GM13976 (cell line): ENCODE measurements around the gene SPATS2L.

Source experiments
- DNase-seq: peaks from one replicate; pipeline ENCODE4 v3.0.0; 2012; ENCODE audit warnings: low spot score
- CTCF ChIP-seq: IDR thresholded peaks from 2 replicates; pipeline ENCODE4 v1.5.1; 2012; ENCODE audit warnings: borderline replicate concordance, mild to moderate bottlenecking; ENCODE audit not compliant: insufficient read depth; ENCODE audit errors: extremely low read depth, missing control alignments, control extremely low read depth
- in situ Hi-C: fragments of 300-500 bp; cut with MboI; formaldehyde crosslinking; loops from one replicate; pipeline ENCODE4 v1.12.0; 2022; ENCODE audit warnings: low sequenced_read_pairs, mixed read lengths, inconsistent platforms; ENCODE audit not compliant: unreplicated experiment

Gene SPATS2L

GRCh38 chr2:200274116-200275075 lies 32.1 kb upstream of the SPATS2L start:
- TF ChIP-seq CTCF: no peak
- DNase-seq: no peak
- in situ Hi-C loops: no loop called here

GRCh38 chr2:200275295-200276013 lies 31.0 kb upstream of the SPATS2L start:
- in situ Hi-C loops: no loop called here
- TF ChIP-seq CTCF: no peak
- no peak for DNase-seq

- in situ Hi-C loops: no loop called here
- no peak for DNase-seq
These were observed 30.0 kb upstream of the SPATS2L start for GRCh38 chr2:200276472-200276871.

GRCh38 chr2:200278694-200279316 lies 27.7 kb upstream of the SPATS2L start:
- no peak for DNase-seq
- in situ Hi-C loops: no loop called here
- TF ChIP-seq CTCF: no peak

More at GRCh38 chr2:200276472-200276871, 30.0 kb upstream of the SPATS2L start:
- no peak for TF ChIP-seq CTCF

GRCh38 chr2:200279857-200280256 lies 26.6 kb upstream of the SPATS2L start:
- TF ChIP-seq CTCF: no peak
- in situ Hi-C loops: no loop called here
- no peak for DNase-seq

- DNase-seq: no peak
- TF ChIP-seq CTCF: no peak
- in situ Hi-C loops: no loop called here
These were observed 19.9 kb upstream of the SPATS2L start for GRCh38 chr2:200286578-200286977.
